Hepatocyte (in vitro differentiated cells): ENCODE results near the gene DCAF16. TPM values are rescaled to one million over a fixed set of nuclear protein-coding genes. Genes with fewer than 3 reads are reported as not detected.

ENCODE experiments used
- DNase-seq: peaks from one replicate; pipeline ENCODE4 v3.0.0-alpha.2; 2016; ENCODE audit warnings: low spot score
- H2AFZ ChIP-seq: fragments of 200-600 bp; sonication (generic); 2 replicates; pipeline ENCODE4 v1.6.0; 2016; ENCODE audit warnings: antibody characterized with exemption, mild to moderate bottlenecking
- H3K27ac ChIP-seq: fragments of 200-600 bp; sonication (generic); 2 replicates; pipeline ENCODE4 v1.5.1; 2016; ENCODE audit warnings: mild to moderate bottlenecking
- H3K27me3 ChIP-seq: fragments of 200-600 bp; sonication (generic); 2 replicates; pipeline ENCODE4 v1.6.1; 2016
- H3K36me3 ChIP-seq: fragments of 200-600 bp; sonication (generic); replicated peaks from 2 replicates; pipeline ENCODE4 v1.5.1; 2016; ENCODE audit warnings: low read depth; ENCODE audit not compliant: insufficient read depth
- H3K4me1 ChIP-seq: fragments of 200-600 bp; sonication (generic); 2 replicates; pipeline ENCODE4 v1.5.1; 2016; ENCODE audit warnings: mild to moderate bottlenecking, moderate library complexity; ENCODE audit not compliant: insufficient read depth
- H3K4me2 ChIP-seq: fragments of 200-600 bp; sonication (generic); 2 replicates; pipeline ENCODE4 v1.6.0; 2016
- H3K4me3 ChIP-seq: fragments of 200-600 bp; sonication (generic); 2 replicates; pipeline ENCODE4 v1.5.1; 2016; ENCODE audit warnings: mild to moderate bottlenecking
- H3K79me2 ChIP-seq: fragments of 200-600 bp; sonication (generic); 2 replicates; pipeline ENCODE4 v1.6.0; 2017; ENCODE audit warnings: mild to moderate bottlenecking
- H3K9me2 ChIP-seq: fragments of 200-600 bp; sonication (generic); replicated peaks from 2 replicates; pipeline ENCODE4 v1.6.0; 2017; ENCODE audit warnings: mild to moderate bottlenecking; ENCODE audit not compliant: insufficient read depth
- H3K9me3 ChIP-seq: fragments of 200-600 bp; sonication (generic); 2 replicates; pipeline ENCODE4 v1.5.1; 2016; ENCODE audit warnings: low read depth, mild to moderate bottlenecking
- H4K20me1 ChIP-seq: fragments of 200-600 bp; sonication (generic); 2 replicates; pipeline ENCODE4 v1.6.0; 2016; ENCODE audit warnings: mild to moderate bottlenecking; ENCODE audit not compliant: insufficient read depth, poor library complexity, severe bottlenecking
- CTCF ChIP-seq: fragments of 200-600 bp; sonication (generic); IDR thresholded peaks from 2 replicates; pipeline ENCODE4 v1.5.1; 2016; ENCODE audit warnings: antibody characterized with exemption, mild to moderate bottlenecking; ENCODE audit not compliant: poor library complexity
- EZH2 ChIP-seq: fragments of 200-600 bp; sonication (generic); IDR thresholded peaks from 2 replicates; pipeline ENCODE4 v1.6.1; 2016; ENCODE audit warnings: antibody characterized with exemption, mild to moderate bottlenecking, borderline replicate concordance
- EZH2phosphoT487 ChIP-seq: fragments of 200-600 bp; sonication (generic); IDR thresholded peaks from one replicate; pipeline ENCODE4 v1.6.1; 2018; ENCODE audit warnings: antibody characterized with exemption, mild to moderate bottlenecking, low read depth, moderate library complexity; ENCODE audit not compliant: unreplicated experiment, severe bottlenecking
- WGBS: methylation state at CpG from one replicate; pipeline ENCODE4 v1.1.6; 2016; ENCODE audit warnings: low lambda C conversion rate; ENCODE audit errors: missing lambda C conversion rate; 5-methylcytosine and 5-hydroxymethylcytosine counted together
- polyA plus RNA-seq: library from polyadenylated mRNA; unstranded; fragments of >200 nt; fragmentation: Nextera tagmentation; extraction: Ambion mirVana; gene quantifications from 2 replicates; pipeline ENCODE4 v1.2.1, GENCODE V29; 2016
- total RNA-seq: library from RNA; depleted of rRNA; stranded (reverse); fragments of >200 nt; gene quantifications from 2 replicates; pipeline ENCODE4 v1.2.3, GENCODE V29; 2014

The DCAF16 gene
- total and polyA plus RNA-seq, 2 experiments from 2014 or later = 11.9 to 23.3 TPM

- Histone ChIP-seq H3K4me2 (no peak overlapping the region), H4K20me1 (no peaks in the 10 kb centered on the region), H2AFZ (no peak overlapping the region), H3K79me2 (no peaks in the 10 kb centered on the region), H3K4me3 (no peak overlapping the region), H3K36me3 (no peaks in the 10 kb centered on the region), H3K27ac (no peak overlapping the region), H3K9me3 (no peaks in the 10 kb centered on the region), H3K27me3 (no peaks in the 10 kb centered on the region), H3K4me1 (no peaks in the 10 kb centered on the region), H3K9me2 (no peaks in the 10 kb centered on the region)
- TF ChIP-seq CTCF (no peak), EZH2 (no peak), EZH2phosphoT487 (no peak)
- no peak for DNase-seq
- WGBS = 88% methylated on average over 1 of the region's 1 CpG
Measured at GRCh38 chr4:17794730-17795129, 15.8 kb downstream of the DCAF16 start.

- H2AFZ ChIP-seq = no peak overlapping the region
- no peaks in the 10 kb centered on the region for H3K9me3 ChIP-seq
- H3K4me1 ChIP-seq = no peaks in the 10 kb centered on the region
- no peaks in the 10 kb centered on the region for H3K27me3 ChIP-seq
- H3K9me2 ChIP-seq = no peaks in the 10 kb centered on the region
- no peaks in the 10 kb centered on the region for H3K36me3 ChIP-seq
- H3K79me2 ChIP-seq = no peaks in the 10 kb centered on the region
- H3K27ac ChIP-seq = no peak overlapping the region
- H3K4me3 ChIP-seq = no peak overlapping the region
- no peak for DNase-seq
- H3K4me2 ChIP-seq = no peak overlapping the region
- no peak for TF ChIP-seq CTCF
- H4K20me1 ChIP-seq = no peaks in the 10 kb centered on the region
Measured at GRCh38 chr4:17788956-17789355, 21.6 kb downstream of the DCAF16 start.

DNA sequence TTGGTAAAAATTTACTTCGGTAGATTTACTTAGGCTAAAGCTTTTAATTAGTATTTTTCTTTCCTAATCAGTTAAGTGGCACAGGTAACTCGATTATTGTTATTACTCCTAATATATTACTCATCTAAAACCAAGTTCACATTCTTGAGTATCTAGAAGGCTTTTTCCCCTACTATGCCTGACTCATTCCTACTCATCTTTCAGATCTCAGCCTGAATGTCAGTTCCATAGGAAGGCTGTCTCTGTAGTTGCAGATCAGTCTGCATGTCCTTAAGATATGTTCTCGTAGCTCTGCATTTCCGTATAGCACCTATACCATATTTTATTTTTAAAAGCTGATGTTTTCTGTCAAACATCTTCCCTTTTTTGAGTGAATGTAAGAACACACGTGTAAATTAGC, 23.2 kb downstream of the DCAF16 start:
- Histone ChIP-seq H3K79me2 (no peaks in the 10 kb centered on the region), H3K9me2 (no peaks in the 10 kb centered on the region), H3K4me3 (no peak overlapping the region), H3K36me3 (no peaks in the 10 kb centered on the region), H3K4me2 (no peak overlapping the region), H3K27ac (no peak overlapping the region), H3K27me3 (peaks cover 13% of the 10 kb centered on the region), H3K9me3 (no peaks in the 10 kb centered on the region), H3K4me1 (no peaks in the 10 kb centered on the region), H4K20me1 (no peaks in the 10 kb centered on the region), H2AFZ (no peak overlapping the region)
- TF ChIP-seq CTCF (no peak), EZH2phosphoT487 (no peak), EZH2 (no peak)
- no peak for DNase-seq
- WGBS = 87% methylated on average over 5 of the region's 5 CpGs

- Histone ChIP-seq H3K79me2 (no peaks in the 10 kb centered on the region), H3K36me3 (no peaks in the 10 kb centered on the region), H3K4me1 (peaks cover 2% of the 10 kb centered on the region), H3K27ac (no peak overlapping the region), H3K9me2 (no peaks in the 10 kb centered on the region), H3K4me2 (no peak overlapping the region), H2AFZ (no peak overlapping the region), H3K4me3 (no peak overlapping the region), H4K20me1 (no peaks in the 10 kb centered on the region), H3K27me3 (peaks cover 20% of the 10 kb centered on the region), H3K9me3 (no peaks in the 10 kb centered on the region)
- TF ChIP-seq EZH2 = no peak
- no peak for TF ChIP-seq EZH2phosphoT487
- no peak for TF ChIP-seq CTCF
- WGBS = 92% methylated on average over 5 of the region's 5 CpGs
- DNase-seq = no peak
Measured at GRCh38 chr4:17786567-17786966, 24.0 kb downstream of the DCAF16 start.
